COLO668 (cell line): ENCODE results near the gene RHBDF2.
A peak's percentile ranks its signal among the peaks of the same experiment; 100 is the strongest.

Source experiments
- DNase-seq: peaks from one replicate; lab custom pipeline; 2025; ENCODE audit not compliant: unreplicated experiment; lab: John Stamatoyannopoulos, UW

RHBDF2 gene

GRCh38 chr17:76467366-76467765 is 33.9 kb downstream of the RHBDF2 start, which contains the start of gene AANAT:
Gene AANAT, plus strand, starts transcription at chr17:76467603. Its CDS starts 1,144 bp downstream, at chr17:76468747.
- DNase-seq: no peak

- DNase-seq: no peak
Measured at GRCh38 chr17:76466775-76467130, 34.5 kb downstream of the RHBDF2 start.

- DNase-seq: no peak
Measured at GRCh38 chr17:76462556-76463290, 38.5 kb downstream of the RHBDF2 start.

GRCh38 chr17:76461765-76462555 is 39.3 kb downstream of the RHBDF2 start:
- no peak for DNase-seq

GRCh38 chr17:76459674-76460073 is 41.5 kb downstream of the RHBDF2 start:
- no peak for DNase-seq

GRCh38 chr17:76458580-76459490 is 42.4 kb downstream of the RHBDF2 start:
- DNase-seq: peak; percentile 47

- DNase-seq: no peak
Measured at GRCh38 chr17:76453431-76453743, 47.8 kb downstream of the RHBDF2 start.

- peak; percentile 86 for DNase-seq
Measured at GRCh38 chr17:76452660-76453430, 48.4 kb downstream of the RHBDF2 start, which contains the start of gene UBE2O. Gene UBE2O, minus strand, starts transcription at chr17:76453152. Its CDS starts 11 bp downstream, at chr17:76453141.

GRCh38 chr17:76452127-76452659 is 49.0 kb downstream of the RHBDF2 start:
- DNase-seq: no peak

GRCh38 chr17:76451506-76451905 is 49.7 kb downstream of the RHBDF2 start:
- DNase-seq: no peak

GRCh38 chr17:76449126-76449525 is 52.1 kb downstream of the RHBDF2 start:
- no peak for DNase-seq

- DNase-seq: no peak
Measured at GRCh38 chr17:76447931-76448652, 53.1 kb downstream of the RHBDF2 start.

GRCh38 chr17:76446449-76447231 is 54.6 kb downstream of the RHBDF2 start:
- no peak for DNase-seq

- DNase-seq: no peak
Measured at GRCh38 chr17:76445697-76446448, 55.4 kb downstream of the RHBDF2 start.

GRCh38 chr17:76444518-76445311 is 56.5 kb downstream of the RHBDF2 start:
- DNase-seq: no peak

GRCh38 chr17:76442341-76443338 is 58.6 kb downstream of the RHBDF2 start:
- no peak for DNase-seq
